GM18511 (cell line): ENCODE results near the gene TBXAS1.

Source experiments
- ATAC-seq: cut with Tn5 transposase; IDR thresholded peaks from one replicate; pipeline ENCODE4 v1.9.1; 2021; ENCODE audit warnings: mild to moderate bottlenecking, moderate library complexity; ENCODE audit not compliant: unreplicated experiment

TBXAS1 gene

GRCh38 chr7:139995017-139995915 lies 166.2 kb downstream of the TBXAS1 start:
- no peak for ATAC-seq

DNA sequence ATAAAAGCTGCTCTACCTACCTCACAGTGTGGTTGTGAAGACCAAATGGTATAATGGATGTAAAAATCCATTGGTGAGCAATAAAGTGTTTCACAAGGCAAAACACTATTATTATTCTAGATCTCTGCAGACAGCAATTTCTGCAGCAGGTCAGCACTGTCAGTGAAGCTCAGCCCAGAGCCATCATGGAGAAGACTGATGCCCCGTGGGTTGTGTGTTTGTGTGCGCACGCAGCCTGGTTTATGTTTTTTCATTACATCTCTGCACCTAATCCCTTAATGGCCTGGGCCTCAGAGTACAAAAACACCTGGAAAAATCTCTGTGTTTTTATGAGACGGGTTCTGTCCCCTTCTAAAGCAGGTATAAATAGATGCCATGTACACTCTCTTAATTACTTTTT lies 169.5 kb downstream of the TBXAS1 start:
- no peak for ATAC-seq

DNA sequence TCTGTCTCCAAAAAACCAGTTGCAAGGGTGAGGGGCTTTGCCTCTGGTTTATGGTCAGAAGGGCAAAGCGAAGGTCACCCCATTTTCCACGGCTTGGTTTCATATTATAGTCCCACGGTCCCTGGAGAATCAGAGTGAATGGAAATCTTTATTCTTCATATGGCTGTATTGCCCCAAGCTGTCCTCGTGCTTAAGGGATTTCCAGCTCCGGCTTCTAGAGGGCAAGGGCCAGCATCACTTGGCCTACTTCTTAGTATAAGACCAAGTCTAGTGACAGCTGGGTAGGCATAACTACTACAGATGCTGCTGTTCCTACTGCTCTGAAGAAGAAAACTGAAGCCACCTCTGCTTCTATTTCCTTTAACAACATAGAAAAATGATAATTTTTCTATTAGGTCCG lies 170.5 kb downstream of the TBXAS1 start:
- no peak for ATAC-seq

DNA sequence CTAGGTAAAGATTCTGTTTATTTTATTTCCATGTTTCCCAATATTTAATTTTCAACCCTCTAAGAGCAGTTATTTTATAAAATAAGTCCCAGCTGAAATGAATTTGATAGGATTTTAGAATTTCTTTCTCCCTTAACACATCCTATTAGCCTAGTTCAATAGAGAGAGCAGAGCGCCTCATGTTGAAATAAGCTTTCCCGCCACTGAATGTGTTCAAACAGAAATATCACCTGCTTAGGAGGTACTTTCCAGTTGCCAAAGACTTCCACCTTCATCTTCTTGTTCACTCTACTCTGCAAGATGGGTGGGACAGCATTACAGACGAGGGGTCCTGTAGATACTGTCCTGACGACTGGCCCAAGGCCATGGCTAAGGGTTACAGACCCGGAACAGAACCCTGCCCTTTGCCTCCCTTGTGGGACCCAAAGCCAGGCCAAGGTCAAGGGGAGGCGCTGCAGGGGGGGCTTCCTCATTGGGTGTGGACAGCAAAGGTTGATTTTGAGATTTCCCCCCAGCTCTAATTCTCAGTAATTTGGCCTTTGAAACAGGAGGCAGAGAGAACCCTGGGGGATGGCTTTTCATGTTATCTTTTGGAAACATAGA lies 171.7 kb downstream of the TBXAS1 start:
- ATAC-seq, result no peak

DNA sequence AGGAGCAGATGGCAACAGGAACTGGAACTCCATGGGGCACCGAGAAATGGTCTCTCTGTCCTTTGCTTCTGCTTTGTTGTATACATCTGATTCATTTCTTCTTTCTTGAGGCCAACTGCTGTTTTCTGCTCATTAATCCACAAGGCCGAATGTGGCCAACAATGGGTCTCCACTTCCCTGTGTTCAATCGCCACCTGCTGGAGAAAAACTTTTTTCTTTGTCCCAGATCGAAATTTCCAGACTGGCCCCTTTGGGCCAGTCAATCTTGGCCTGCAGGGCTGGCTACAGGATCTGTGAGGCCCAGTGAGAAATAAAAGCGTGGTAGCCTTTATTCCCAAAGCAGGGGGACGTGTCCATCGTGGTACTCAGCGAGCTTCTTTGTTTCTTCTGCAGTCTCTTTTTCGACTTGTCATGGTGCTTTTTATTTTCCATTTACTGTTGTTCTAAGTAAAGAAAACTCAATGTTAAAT lies 174.9 kb downstream of the TBXAS1 start:
- no peak for ATAC-seq

DNA sequence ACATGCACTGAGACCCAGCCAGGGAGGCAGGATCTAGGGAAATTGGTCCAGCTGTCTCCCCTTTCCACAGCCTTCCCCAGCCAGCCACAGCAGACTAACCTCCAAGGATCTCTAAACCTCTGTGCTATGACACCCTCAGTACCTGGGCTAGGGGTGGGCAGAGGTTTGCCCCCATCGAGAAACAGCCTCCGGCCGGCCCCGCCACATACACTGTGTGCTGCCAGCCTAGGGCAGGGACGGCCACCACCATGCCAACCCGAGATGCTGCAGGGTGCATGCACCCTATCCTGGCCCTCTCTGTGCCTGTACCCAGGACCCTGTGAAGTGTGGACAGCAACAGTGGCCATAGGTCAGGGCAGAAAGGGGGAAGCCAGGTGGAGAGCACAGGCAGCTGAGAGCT lies 175.6 kb downstream of the TBXAS1 start:
- no peak for ATAC-seq

DNA sequence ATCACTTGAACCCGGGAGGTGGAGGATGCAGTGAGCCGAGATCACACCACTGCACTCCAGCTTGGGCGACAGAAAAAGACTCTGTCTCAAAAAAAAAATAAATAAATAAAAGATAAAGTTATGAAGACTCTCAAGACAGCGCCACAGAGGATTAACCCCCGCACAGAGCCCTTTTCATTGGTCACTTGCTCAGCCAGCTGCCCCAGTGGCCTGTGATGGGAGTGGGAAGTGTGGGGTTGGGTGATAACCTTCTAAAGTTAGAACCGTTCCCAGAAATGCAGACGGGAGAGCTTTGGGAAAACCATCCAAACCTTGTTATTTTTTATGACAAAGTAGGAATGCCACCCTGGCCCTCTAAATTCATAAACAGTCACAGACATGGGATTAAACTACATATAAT lies 176.3 kb downstream of the TBXAS1 start:
- no peak for ATAC-seq

- ATAC-seq, result no peak
Measured at GRCh38 chr7:140005754-140006503, 176.9 kb downstream of the TBXAS1 start.

DNA sequence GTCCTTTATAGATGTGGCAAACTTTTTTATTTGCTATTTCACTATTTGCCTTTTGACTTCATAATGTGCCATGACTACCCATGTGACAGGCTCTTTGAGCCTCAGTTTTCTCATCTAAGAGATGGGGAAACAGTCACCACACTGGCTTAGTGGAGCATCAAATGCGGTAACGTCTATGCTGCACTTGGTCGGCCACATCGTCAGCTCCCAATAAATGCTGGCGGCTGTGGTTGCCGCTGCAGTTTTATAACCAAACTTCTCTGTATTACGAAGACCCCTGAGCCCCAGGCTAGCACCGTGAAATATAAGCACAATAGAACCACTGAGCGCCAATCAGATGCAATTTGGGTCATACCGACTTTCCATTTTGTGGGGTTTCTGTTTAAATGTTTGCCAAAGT lies 177.5 kb downstream of the TBXAS1 start:
- ATAC-seq, result no peak

- ATAC-seq, result no peak
Measured at GRCh38 chr7:140007051-140007690, 178.1 kb downstream of the TBXAS1 start.

GRCh38 chr7:140008755-140009610 lies 179.9 kb downstream of the TBXAS1 start:
- no peak for ATAC-seq

DNA sequence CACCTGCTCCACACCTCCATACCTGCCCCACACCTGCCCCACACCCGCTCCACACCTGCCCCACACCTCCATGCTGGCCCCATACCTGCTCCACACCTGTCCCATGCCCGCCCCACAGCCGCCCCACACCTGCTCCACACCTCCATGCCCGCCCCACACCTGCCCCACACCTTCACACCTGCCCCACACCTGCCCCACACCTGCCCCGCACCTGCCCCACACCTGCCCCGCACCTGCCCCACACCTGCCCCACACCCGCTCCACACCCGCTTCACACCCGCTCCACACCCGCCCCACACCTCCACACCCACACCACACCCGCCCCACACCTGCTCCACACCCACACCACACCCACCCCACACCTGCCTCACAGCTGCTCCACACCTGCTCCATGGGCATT lies 180.7 kb downstream of the TBXAS1 start:
- ATAC-seq, result no peak

DNA sequence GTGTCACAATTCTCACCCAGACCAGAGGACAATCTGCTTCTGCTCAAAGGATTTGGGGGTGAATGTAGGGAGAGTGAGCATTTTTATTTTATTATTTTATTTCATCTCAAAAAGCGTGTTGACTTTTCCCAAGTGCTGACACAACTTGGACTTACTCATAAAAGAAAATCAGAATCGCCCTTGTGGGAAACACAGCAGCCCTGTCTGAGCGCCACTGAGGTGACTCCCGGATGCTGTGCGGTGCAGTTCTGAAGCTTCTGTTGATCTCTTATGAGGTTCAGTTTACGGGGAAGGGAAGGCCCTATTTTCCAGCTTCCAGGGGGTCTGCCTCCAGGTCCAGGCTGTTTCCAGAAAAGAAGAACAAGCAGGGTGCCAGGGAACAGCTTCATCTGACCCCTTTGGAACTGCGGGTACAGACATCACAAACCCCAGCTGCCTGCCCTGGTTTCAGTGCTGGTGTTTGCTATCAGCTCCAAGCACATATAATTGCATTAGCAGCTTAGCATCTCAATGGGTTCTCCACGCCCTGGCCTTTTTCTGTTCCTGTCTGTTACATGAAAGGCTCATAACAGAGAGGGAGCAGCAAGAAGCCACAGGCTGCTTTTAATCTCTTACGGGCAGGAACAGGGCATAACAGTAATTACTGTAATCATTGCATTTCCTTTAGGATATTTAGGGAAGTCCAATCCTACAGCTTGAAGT lies 181.3 kb downstream of the TBXAS1 start:
- no peak for ATAC-seq

DNA sequence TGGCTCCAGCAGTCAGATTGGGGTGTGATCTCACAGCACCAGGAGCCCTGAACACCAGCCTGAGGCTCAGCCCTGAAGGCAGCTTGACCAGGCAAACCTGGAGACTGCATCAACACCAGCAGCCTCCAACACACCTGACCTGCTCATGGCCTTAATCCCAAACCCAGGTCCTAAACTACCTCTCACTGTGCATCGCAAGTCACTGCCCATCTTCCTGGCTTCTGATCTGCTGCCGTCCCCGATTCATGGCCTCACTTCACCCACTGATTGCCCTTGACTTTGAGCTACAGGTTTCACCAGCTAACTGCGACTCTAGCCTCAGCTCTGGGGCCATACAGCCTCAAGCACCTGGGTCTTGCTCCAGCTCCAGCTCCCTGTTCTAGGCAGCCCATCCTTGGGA lies 184.6 kb downstream of the TBXAS1 start:
- no peak for ATAC-seq

GRCh38 chr7:140014123-140014522 lies 185.1 kb downstream of the TBXAS1 start:
- ATAC-seq, result no peak

GRCh38 chr7:140015471-140015970 lies 186.5 kb downstream of the TBXAS1 start:
- ATAC-seq, result no peak

- no peak for ATAC-seq
Measured at GRCh38 chr7:140016540-140016939, 187.5 kb downstream of the TBXAS1 start.

- no peak for ATAC-seq
Measured at GRCh38 chr7:140017034-140017433, 188.0 kb downstream of the TBXAS1 start.

- no peak for ATAC-seq
Measured at GRCh38 chr7:140017543-140017942, 188.5 kb downstream of the TBXAS1 start.
